ENCODE measurements around the gene OR8H1.

Gene OR8H1, protein sequence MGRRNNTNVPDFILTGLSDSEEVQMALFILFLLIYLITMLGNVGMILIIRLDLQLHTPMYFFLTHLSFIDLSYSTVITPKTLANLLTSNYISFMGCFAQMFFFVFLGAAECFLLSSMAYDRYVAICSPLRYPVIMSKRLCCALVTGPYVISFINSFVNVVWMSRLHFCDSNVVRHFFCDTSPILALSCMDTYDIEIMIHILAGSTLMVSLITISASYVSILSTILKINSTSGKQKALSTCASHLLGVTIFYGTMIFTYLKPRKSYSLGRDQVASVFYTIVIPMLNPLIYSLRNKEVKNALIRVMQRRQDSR

DNA sequence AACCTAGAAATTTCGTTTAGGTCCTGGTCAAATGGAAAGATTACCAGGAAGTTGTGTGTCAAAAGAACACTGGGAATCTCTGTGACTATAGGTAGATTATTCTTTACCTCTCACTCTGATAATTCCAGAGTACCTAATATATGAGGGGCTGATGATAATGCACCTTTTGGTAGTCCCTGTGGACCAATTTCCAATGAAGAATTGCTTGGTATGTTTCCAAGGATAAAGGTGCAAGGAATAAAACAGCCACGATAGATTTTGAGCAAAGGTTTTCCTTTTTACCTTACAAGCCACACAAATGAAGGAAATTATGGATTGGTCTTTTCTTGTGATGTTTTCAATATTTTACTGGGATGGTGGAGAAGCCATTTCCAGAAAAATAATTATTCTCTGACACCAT is at the start of gene OR8H1:
TSS of gene OR8H1 (minus strand) at position 101 of the 400 bp plus-strand sequence. CDS start 1,192 bp downstream, outside the sequence.
- DNase-seq (ENCODE audit: low read depth in 4 of 4, low spot score in 1 of 4), result no peak

DNA sequence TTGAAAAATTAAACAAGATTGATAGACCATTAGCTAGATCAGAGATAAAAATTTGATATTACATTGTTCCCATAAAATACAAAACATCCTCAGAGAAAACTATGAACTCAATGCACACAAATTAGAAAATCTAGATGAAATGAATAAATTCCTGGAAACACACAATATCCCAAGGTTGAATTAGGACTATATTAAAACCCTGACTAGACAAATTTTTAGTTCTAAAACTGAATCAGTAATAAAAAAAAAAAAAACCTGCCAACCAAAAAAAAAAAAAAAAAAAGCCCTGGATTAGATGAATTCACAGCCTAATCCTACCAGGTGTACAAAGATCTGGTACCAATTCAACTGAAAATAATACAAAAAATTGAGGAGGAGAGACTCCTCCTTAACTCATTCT is 48.2 kb upstream of the OR8H1 start:
- DNase-seq (ENCODE audit: low read depth in 4 of 4, low spot score in 1 of 4), result no peak

DNA sequence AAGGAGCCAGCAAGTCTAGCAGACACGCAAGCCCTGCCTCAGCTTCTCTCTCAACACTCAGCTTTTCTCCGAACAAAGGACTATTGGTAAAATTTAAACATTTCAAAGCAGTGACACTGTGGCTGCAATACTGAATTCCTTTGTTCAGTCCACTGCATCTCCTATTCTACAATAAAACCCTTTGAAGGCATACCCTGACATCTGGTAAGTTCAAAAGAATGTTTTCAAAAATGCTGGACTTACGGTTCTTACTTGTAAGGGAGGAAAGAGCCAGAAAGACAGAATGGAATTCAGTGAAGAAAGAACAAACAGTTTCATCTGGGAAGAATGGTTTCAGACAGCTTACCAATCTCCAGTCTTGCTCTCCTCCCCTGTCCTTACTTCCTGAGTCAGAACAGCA is 41.1 kb upstream of the OR8H1 start:
- DNase-seq (ENCODE audit: low read depth in 4 of 4, low spot score in 1 of 4), result no peak

DNA sequence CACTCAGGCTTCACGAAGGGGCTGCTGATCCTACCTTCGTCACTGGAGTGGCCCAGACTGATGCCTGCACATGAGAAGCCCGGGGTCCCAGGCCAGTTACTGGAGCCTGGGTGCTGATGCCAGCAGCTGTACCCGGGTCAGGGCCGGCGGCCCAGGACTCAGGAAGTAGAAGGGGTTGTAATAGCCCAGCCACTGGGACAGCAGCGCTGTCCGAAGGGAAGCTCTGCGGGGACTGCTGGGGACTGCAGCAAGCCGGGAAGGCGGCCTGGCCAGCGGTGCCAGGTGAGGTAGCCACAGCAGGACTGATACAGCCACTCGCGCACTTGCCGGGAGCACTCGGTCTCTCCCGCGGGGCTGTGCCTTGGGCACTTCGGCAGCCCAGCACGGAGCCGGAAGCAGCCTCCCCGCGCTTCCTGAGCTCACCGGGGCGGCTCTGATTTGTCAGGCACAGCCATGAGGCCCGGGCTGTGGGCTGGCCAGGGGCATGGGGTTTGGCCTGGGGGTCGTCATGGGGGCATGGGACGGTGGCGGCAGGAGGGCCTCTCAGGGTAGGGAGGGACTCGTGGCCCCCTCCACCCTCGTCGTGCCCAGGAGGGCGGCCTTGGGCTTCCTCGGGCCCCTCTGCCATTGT is 39.9 kb upstream of the OR8H1 start:
- no peak for DNase-seq (ENCODE audit: low read depth in 4 of 4, low spot score in 1 of 4)

DNA sequence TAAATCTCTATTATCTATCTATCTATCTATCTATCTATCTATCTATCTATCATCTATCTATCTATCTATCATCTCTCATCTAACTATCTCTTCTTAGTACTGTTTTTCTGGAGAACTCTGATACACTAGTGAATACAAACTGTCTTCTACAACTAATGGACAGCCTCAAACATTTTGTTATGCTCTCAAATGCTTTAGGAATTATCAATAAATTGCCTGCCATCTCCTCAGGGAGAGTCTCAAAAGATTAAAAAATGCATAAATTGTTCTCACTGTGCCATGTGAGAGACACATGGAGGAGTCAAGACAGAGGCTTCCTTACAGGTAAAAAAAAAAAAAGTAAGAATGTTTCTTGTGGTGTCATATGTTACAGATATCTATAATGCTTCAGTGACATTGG is 22.8 kb upstream of the OR8H1 start, which contains the start of gene OR8K3:
TSS of gene OR8K3 (plus strand) at position 301 of the 400 bp plus-strand sequence. CDS start 3,163 bp downstream, outside the sequence.
- DNase-seq (ENCODE audit: low read depth in 4 of 4, low spot score in 1 of 4), result no peak

DNA sequence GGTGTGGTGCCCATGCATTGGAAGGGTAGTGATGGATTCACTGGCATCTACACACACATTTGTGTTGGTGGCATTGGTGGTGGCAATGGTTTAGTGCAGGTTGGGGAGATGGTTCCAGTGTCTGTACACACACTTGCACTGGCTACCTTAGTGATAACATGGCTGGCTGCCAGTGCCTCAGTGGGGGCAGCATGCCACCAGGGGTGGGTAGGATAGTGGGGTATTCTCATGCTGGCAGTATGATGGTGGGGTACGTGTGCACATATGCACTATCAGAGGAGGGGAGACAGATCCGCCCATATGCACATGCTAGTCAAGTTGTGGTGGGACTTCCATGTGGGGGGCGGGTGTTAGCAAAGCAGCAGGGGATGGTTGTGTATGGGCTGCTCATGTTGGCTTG is 15.8 kb upstream of the OR8H1 start:
- no peak for DNase-seq (ENCODE audit: low read depth in 4 of 4, low spot score in 1 of 4)

DNA sequence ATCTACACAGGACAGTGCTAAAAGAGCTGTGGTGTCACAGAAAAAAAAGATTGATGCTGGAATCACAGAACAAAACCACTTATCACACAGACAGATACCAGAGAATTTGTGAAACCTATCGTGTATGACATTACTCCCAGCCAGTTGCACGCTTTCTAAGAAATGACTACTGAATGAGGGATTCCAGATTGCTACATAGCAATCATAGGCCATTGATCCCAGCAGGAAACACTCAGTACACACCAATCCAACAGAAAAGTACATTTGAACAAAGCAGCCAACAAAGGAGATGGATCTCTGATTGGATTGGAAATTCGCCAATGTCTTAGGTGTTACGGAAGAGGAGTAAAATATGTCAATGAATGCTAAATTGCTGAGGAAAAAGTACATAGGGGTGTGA is 4.8 kb upstream of the OR8H1 start:
- DNase-seq (ENCODE audit: low read depth in 4 of 4, low spot score in 1 of 4), result no peak

DNA sequence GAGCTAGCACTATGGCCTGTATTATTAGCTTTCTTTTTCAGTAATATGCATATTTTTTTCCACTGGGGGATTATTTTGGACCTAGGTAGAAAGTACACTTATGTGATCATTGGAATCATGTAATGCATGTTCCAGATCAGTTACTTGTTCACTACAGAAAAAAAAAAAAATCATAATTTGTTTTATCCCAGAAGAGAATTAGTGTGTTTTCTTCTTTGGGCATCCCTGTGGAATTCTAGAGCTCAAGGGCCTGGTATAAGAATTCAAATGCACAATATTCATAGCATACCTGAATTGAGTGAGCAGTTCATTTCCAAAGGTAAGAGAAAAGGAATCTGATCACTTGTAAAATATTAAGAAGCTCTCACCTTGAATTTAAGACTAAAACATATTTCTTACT is 18.2 kb downstream of the OR8H1 start, which contains the start of gene OR5T1:
TSS of gene OR5T1 (plus strand) at position 301 of the 400 bp plus-strand sequence. CDS start 1,485 bp downstream, outside the sequence.
- DNase-seq (ENCODE audit: low read depth in 4 of 4, low spot score in 1 of 4), result no peak

DNA sequence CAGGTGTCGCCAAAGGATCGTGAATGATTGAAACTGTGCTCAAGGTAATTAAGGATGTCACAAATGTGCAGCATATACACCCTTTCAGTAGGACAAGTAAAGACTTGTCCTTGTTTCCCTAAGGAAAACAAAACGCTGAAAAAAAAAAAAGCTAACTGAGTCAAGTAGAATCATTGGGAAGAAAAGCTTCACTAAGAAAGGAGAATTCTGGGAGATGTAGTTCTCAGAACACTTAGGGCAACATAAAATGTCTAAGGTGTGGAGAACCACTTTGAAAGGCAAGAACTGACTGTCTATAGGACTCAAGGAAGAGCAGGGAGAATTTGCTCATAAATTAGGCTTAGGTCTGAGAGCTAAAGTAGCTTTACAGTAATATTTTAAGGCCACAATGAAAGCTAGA is 21.0 kb downstream of the OR8H1 start:
- no peak for DNase-seq (ENCODE audit: low read depth in 4 of 4, low spot score in 1 of 4)

DNA sequence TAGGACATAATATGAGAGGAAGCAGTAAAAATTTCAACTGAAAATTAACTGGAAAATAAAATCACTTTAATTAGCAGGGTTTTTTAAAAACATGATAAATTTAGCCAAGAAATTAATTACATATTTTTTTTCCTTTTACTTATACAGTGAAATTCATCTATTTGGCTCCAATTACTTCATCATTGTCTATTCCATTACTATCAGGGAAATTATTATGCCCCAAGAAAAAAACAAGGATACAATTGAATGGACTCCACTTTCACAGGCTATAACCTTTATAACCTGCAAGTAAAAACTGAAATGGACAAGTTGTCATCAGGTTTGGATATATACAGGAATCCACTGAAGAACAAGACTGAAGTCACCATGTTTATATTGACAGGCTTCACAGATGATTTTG is 40.1 kb downstream of the OR8H1 start, which contains the start of gene OR5T3:
TSS of gene OR5T3 (plus strand) at position 301 of the 400 bp plus-strand sequence. CDS start at position 301, 0 bp downstream.
- DNase-seq (ENCODE audit: low read depth in 4 of 4, low spot score in 1 of 4), result no peak
